T-helper 2 cell treated with Interferon-gamma antibody and Interleukin-4, amounts not matched to agents 5 μg/mL and 100 μg/mL, for 36 hours (primary cell): ENCODE data around the gene GFRA4.
"Not testable (repeated sequence)": the region's sequence is repeated elsewhere in the genome, so short reads cannot be mapped to it uniquely, and the experiment has no call there.

Experiments used
- DNase-seq: peaks from one replicate; pipeline ENCODE4 v3.0.0; 2021; ENCODE audit warnings: low spot score
- H3K27ac Mint-ChIP-seq: one replicate; pipeline ENCODE4 v1.8.0; 2021; ENCODE audit warnings: mild to moderate bottlenecking, mixed read lengths
- H3K27me3 Mint-ChIP-seq: one replicate; pipeline ENCODE4 v1.8.0; 2021; ENCODE audit warnings: low read depth, mixed read lengths
- H3K36me3 Mint-ChIP-seq: one replicate; pipeline ENCODE4 v1.8.0; 2021; ENCODE audit warnings: low read depth, mixed read lengths
- H3K4me1 Mint-ChIP-seq: one replicate; pipeline ENCODE4 v1.8.0; 2021; ENCODE audit warnings: low read depth, mixed read lengths
- H3K4me3 Mint-ChIP-seq: one replicate; pipeline ENCODE4 v1.8.0; 2022; ENCODE audit warnings: mild to moderate bottlenecking, moderate library complexity, mixed read lengths
- H3K9me3 Mint-ChIP-seq: one replicate; pipeline ENCODE4 v1.8.0; 2021; ENCODE audit warnings: mixed read lengths

The GFRA4 gene

GRCh38 chr20:3615171-3615840 lies 47.9 kb downstream of the GFRA4 start:
- H3K4me1 Mint-ChIP-seq: not testable (repeated sequence)

DNA sequence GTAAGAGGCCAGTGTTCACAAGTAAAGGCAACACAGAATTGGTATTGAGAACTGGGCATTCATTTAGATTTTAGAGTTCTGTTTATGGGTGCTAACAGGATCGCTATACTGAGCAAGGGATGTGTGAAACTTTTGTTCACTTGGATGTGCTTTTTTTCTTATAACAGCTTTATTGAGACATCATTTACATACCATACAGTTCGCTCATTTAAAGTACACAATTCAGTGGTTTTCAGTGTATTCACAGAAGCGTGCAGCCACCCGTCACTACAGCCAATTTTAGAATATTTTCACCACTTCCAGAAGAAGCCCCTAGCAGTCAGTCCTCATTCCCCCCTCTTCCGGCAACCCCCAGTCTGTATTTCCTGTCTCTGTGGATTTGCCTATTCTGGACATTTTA lies 48.7 kb downstream of the GFRA4 start:
- no peak overlapping the region for H3K27ac Mint-ChIP-seq
- H3K9me3 Mint-ChIP-seq: no peaks in the 10 kb centered on the region
- no peaks in the 10 kb centered on the region for H3K36me3 Mint-ChIP-seq
- no peaks in the 10 kb centered on the region for H3K4me1 Mint-ChIP-seq
- no peak for DNase-seq
- no peak overlapping the region for H3K4me3 Mint-ChIP-seq
- no peaks in the 10 kb centered on the region for H3K27me3 Mint-ChIP-seq

More at GRCh38 chr20:3615171-3615840, 47.9 kb downstream of the GFRA4 start:
- DNase-seq, H3K36me3 Mint-ChIP-seq, H3K27me3 Mint-ChIP-seq, H3K4me3 Mint-ChIP-seq, H3K27ac Mint-ChIP-seq, H3K9me3 Mint-ChIP-seq: not testable (repeated sequence)

DNA sequence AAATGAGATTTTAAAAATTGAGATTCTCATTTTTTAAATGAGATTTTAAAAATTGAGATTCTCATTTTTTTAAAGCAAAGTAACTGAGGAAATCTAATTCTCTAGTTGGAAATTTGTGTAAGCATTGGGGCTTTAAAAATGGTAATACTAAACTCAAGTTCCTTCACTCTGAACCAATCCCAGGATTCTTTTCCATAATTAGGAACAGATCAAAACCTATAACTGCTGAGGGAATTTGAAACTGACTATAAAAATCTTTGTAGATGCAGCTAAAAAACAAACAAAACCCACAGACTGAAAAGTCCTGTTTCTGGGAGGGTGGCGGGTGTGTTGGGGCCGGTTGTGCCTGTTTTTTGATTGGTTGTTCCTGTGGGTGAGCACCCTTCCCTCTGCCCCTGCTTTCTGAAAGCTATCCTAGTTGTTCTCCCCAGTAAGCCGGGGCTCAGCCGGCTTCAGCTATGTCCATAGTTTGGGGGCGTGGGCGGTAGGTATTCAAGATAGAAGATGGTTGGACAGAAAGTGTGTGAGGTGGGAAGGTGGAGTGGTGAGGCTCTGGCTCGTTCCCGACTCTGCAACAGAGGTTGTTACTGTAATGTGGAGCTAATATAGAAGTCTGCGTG lies 49.3 kb downstream of the GFRA4 start:
- no peak for DNase-seq
- H3K9me3 Mint-ChIP-seq: no peaks in the 10 kb centered on the region
- no peaks in the 10 kb centered on the region for H3K27me3 Mint-ChIP-seq
- no peaks in the 10 kb centered on the region for H3K4me1 Mint-ChIP-seq
- no peak overlapping the region for H3K27ac Mint-ChIP-seq
- no peaks in the 10 kb centered on the region for H3K36me3 Mint-ChIP-seq
- no peak overlapping the region for H3K4me3 Mint-ChIP-seq

DNA sequence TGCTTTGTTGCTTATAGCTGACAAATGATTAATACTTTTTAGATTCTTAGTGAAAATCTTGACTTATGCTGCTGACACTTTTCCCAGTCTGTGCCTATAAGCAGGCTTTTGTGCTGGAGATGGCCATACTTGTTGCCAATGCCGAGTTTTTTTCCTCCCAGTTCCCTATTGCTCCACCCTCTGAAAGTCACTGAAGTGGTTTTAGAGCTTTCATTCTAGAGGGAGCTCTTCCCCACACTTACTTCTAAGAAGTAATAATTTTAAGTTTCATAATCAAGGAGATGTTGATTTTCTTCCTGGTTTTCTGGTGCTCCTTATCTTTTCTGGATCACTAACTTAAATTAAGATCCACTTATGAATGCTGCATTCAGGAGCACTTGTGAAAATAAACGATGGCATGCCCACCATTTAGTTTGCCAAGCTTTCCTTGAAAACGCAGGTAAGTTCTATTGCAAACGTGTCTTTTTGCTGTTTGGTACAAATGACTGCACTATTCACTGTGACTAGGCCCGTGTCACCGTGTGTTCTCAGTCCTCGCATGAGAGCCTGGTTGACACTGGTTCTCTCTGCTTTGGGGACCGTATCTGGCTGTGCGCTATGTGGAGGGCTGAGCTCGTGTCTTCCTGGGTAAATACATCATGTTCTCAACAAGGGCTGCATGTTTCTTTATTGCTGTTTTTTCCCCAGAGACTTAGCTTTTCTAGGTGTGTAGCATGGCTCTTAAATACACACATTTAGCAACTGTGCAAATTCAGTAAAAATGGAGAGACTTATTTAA lies 50.2 kb downstream of the GFRA4 start:
- no peak for DNase-seq
- Mint-ChIP-seq H3K27me3 (no peaks in the 10 kb centered on the region), H3K9me3 (no peaks in the 10 kb centered on the region), H3K4me1 (no peaks in the 10 kb centered on the region), H3K27ac (no peak overlapping the region), H3K36me3 (no peaks in the 10 kb centered on the region), H3K4me3 (no peak overlapping the region)

- Mint-ChIP-seq H3K27ac (no peak overlapping the region), H3K9me3 (no peaks in the 10 kb centered on the region), H3K36me3 (no peaks in the 10 kb centered on the region), H3K4me3 (no peak overlapping the region), H3K27me3 (no peaks in the 10 kb centered on the region), H3K4me1 (no peaks in the 10 kb centered on the region)
- no peak for DNase-seq
Measured at GRCh38 chr20:3611901-3612300, 51.3 kb downstream of the GFRA4 start.
